HG03025 (cell line): ENCODE data around the gene OR10W1.

ENCODE experiments used
- ATAC-seq: cut with Tn5 transposase; IDR thresholded peaks from one replicate; pipeline ENCODE4 v1.9.1; 2021; ENCODE audit warnings: mild to moderate bottlenecking, moderate library complexity; ENCODE audit not compliant: unreplicated experiment, low FRiP score

Gene OR10W1

DNA sequence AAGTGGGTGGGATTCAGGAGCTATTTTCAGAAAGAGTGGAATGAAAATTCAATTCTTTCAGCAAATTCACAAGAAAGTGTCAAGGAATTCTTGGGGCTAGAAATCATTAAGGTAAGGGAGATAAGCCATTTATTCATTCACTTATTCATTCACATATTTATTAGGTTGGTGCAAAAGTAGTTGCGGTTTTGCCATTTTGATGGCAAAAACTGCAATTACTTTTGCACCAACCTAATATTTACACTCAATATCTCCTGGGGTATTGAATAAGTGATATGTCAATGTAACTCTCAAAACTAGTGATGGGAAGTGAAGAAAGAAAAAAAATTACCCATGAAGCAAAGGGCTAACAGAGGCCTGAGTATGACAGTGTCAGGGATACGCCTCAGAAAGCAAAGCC is at the start of gene OR10W1:
OR10W1 (minus strand) TSS at position 119 of the 400 bp plus-strand sequence. CDS start 402 bp downstream, outside the sequence.
- ATAC-seq, result no peak

GRCh38 chr11:58316142-58316541 is 48.1 kb upstream of the OR10W1 start:
- no peak for ATAC-seq

DNA sequence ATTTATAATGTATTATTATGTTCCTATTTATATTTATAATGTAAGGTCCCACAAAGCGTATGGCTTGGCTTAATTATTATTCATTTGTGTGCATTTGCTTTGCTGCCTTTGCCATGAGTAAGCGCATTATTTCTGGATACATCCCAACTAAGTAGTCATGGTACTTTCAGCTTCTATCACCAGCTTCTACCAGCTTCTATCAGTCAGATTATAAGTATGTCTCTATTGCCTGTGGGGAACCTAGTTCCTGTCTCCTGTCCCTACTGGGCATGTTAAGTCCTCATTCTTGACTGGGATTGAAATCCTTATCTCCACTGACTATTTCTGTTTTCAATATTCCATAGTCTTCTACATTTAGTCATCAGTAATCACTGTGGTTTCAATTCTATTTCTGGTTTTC is 33.5 kb upstream of the OR10W1 start:
- no peak for ATAC-seq

GRCh38 chr11:58292017-58292416 is 24.0 kb upstream of the OR10W1 start:
- no peak for ATAC-seq

DNA sequence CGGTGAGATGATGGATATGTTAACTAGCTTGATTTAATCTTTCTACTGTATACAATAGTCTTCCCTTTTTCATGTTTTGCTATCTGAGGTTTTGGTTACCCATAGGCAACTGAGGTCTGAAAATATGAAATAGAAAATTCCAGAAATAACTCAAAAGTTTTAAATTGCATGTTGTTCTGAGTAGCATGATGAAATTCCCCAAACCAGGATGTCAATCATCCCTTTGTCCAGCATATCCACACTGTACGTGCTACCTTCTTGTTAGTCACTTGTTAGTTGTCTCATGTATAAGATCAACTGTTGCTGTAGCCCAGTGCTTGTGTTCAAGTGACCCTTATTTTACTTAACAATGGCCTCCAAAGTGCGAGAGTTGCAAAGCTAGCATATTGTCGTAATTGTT is 21.2 kb upstream of the OR10W1 start:
- no peak for ATAC-seq

DNA sequence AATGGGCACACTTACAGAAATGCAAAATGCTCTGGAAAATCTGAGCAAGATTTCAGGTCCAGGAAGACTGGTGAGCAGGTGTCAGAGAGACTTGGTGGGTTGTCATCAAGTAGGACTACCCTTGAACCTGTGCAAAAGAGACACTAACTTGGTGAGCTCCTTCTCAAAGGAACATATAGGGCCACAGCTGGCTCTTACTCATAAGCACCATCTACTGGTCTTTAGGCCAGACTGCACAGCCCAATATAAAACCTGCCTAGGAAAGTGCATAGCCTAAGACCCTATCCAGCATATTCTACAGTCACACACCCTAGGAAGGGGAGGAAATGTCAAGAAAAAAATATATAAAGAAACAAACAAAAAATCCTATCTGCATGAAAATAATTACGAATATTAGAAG is 18.2 kb upstream of the OR10W1 start:
- ATAC-seq, result peak; percentile 68

- no peak for ATAC-seq
Observed at GRCh38 chr11:58285483-58286040, 17.5 kb upstream of the OR10W1 start.

GRCh38 chr11:58276151-58276550 is 8.1 kb upstream of the OR10W1 start:
- ATAC-seq, result no peak

DNA sequence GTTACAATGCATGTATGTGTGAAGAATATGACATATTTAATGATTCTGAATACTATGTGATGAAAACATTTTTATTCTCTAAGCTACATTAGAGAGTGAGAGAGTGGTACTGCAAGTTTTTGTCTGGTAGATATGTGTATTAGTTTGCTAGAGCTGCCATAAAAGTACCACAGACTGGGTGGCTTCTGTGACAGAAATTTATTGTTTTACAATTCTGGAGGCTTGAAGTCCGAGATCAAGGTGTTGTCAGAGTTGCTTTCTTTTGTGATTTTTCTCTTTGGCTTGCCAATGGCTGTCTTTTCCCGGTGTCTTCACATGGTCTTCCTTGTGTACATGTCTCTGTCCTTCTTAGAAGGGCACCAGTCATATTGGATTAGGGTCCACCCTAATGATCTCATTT is 6.9 kb upstream of the OR10W1 start:
- ATAC-seq, result no peak

GRCh38 chr11:58259983-58260382 is 8.1 kb downstream of the OR10W1 start:
- ATAC-seq, result no peak

DNA sequence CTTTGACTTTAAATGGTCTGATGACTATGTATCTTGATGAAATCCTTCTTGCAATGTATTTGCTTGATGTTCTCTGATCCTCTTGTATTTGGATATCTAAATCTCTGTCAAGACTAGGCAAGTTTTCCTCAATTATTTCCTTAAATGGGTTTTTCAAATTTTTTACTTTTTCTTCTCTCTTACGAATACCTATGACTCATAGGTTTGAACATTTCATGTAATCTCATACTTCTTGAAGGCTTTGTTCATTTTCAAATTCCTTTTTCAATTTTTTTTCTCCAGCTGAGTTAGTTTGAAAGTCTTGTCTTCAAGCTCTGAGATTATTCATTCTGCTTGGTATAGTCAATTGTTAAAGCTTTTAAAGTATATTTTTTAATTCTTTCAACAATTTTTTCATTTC is 13.1 kb downstream of the OR10W1 start:
- no peak for ATAC-seq

GRCh38 chr11:58243954-58244353 is 24.1 kb downstream of the OR10W1 start:
- ATAC-seq, result no peak

DNA sequence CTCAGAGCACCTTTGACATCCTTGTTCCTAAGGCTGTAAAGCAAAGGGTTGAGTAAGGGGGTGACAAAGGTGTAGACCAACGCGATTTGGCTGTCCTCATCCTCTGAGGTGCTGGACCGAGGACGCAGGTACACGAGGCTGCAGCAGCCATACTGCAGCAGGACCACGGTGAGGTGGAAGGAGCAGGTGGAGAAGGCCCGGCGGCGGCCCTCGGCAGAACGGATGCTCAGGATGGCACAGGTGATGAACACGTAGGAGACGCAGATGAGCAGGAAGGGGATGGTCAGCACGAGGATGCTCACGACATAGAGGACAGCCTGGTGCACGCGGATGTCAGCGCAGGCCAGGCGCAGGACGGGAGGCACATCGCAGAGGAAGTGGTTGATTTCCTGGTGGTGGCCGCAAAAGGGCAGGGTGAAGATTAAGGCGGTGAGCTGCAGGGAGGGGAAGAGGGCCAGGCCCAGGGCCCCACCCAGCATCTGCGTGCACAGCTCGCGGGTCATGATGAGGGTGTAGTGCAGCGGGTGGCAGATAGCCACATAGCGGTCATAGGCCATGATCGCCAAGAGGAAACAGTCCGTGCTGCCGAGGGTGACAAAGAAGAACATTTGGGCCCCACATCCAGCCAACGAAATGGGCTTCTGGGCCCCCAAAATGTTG is 40.0 kb downstream of the OR10W1 start:
- no peak for ATAC-seq

DNA sequence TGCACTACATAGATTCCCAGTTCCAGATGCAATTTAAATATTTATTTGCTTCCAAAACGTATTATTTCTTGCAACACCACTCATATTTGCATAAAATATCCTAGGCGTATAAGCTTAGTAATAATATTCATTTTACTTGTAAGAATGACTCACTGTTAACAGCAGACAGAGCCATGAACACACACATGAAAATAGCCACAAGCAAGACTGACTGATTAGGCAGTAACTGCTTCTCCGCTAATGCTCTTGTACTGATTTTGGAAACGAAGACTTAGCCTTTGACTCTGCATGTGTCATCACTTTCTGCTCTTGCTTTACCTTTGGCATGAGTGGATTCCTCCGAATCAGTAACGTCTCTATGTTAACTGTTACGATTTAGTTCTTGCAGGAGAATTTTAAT is 45.3 kb downstream of the OR10W1 start:
- ATAC-seq, result no peak
